ENCODE results near the gene GOLGA8O.
"Not testable (repeated sequence)": the region's sequence is repeated elsewhere in the genome, so short reads cannot be mapped to it uniquely, and the experiment has no call there.

The GOLGA8O gene

GRCh38 chr15:32455534-32455933 lies at the start of gene GOLGA8O:
GOLGA8O (minus strand) TSS chr15:32455634; CDS start chr15:32455536, 98 bp downstream.
- not testable (repeated sequence) for DNase-seq

GRCh38 chr15:32504152-32504811 lies 48.8 kb upstream of the GOLGA8O start:
- not testable (repeated sequence) for DNase-seq

- not testable (repeated sequence) for DNase-seq
Observed at GRCh38 chr15:32502946-32503345, 47.5 kb upstream of the GOLGA8O start.

- DNase-seq = not testable (repeated sequence)
Observed at GRCh38 chr15:32492768-32493167, 37.3 kb upstream of the GOLGA8O start.

- not testable (repeated sequence) for DNase-seq
Observed at GRCh38 chr15:32486474-32486873, 31.0 kb upstream of the GOLGA8O start.

GRCh38 chr15:32483377-32483776 lies 27.9 kb upstream of the GOLGA8O start:
- DNase-seq = not testable (repeated sequence)

- not testable (repeated sequence) for DNase-seq
Observed at GRCh38 chr15:32481683-32482082, 26.2 kb upstream of the GOLGA8O start.

GRCh38 chr15:32468076-32468475 lies 12.6 kb upstream of the GOLGA8O start:
- DNase-seq = not testable (repeated sequence)

GRCh38 chr15:32440445-32440977 lies 14.9 kb downstream of the GOLGA8O start:
- not testable (repeated sequence) for DNase-seq

- not testable (repeated sequence) for DNase-seq
Observed at GRCh38 chr15:32434102-32434963, 21.1 kb downstream of the GOLGA8O start.

GRCh38 chr15:32427635-32428034 lies 27.8 kb downstream of the GOLGA8O start:
- not testable (repeated sequence) for DNase-seq

- DNase-seq = not testable (repeated sequence)
Observed at GRCh38 chr15:32426511-32426910, 28.9 kb downstream of the GOLGA8O start.

GRCh38 chr15:32407903-32408302 lies 47.5 kb downstream of the GOLGA8O start:
- DNase-seq = not testable (repeated sequence)

- DNase-seq = not testable (repeated sequence)
Observed at GRCh38 chr15:32403192-32403591, 52.2 kb downstream of the GOLGA8O start, which contains the start of gene GOLGA8K. GOLGA8K (minus strand) TSS chr15:32403292; CDS start chr15:32403194, 98 bp downstream.

GRCh38 chr15:32396522-32396921 lies 58.9 kb downstream of the GOLGA8O start:
- DNase-seq = not testable (repeated sequence)
